ENCODE data around the gene CELF4. TPM values are rescaled to one million over a fixed set of nuclear protein-coding genes. Genes with fewer than 3 reads are reported as not detected.

CELF4 gene
- total RNA-seq, 2 experiments from 2014 or later, result not detected

GRCh38 chr18:37521510-37522465 lies 43.8 kb downstream of the CELF4 start:
- CTCF ChIA-PET, result no interaction called here
- H3K4me1 Mint-ChIP-seq, result no peaks in the 10 kb centered on the region
- no peaks in the 10 kb centered on the region for H3K36me3 Mint-ChIP-seq (ENCODE audit: low read depth)
- H3K4me3 Mint-ChIP-seq, result no peak overlapping the region
- H3K27me3 Mint-ChIP-seq, result peaks cover 27% of the 10 kb centered on the region
- DNase-seq, result no peak
- H3K27ac Mint-ChIP-seq, result no peak overlapping the region
- no peaks in the 10 kb centered on the region for H3K9me3 Mint-ChIP-seq
- POLR2A ChIA-PET, result no interaction called here

- CTCF ChIA-PET, result no interaction called here
- Mint-ChIP-seq H3K27ac (no peak overlapping the region), H3K4me1 (no peaks in the 10 kb centered on the region)
Measured at GRCh38 chr18:37520508-37520907, 45.1 kb downstream of the CELF4 start.

GRCh38 chr18:37519510-37520135 lies 46.0 kb downstream of the CELF4 start:
- Mint-ChIP-seq H3K9me3 (no peaks in the 10 kb centered on the region), H3K36me3 (ENCODE audit: low read depth) (no peaks in the 10 kb centered on the region), H3K4me1 (no peaks in the 10 kb centered on the region), H3K27me3 (peaks cover 10% of the 10 kb centered on the region), H3K4me3 (no peak overlapping the region), H3K27ac (no peak overlapping the region)
- POLR2A ChIA-PET, result no interaction called here
- CTCF ChIA-PET, result no interaction called here
- no peak for DNase-seq

More at GRCh38 chr18:37520508-37520907, 45.1 kb downstream of the CELF4 start:
- no peak overlapping the region for H3K4me3 Mint-ChIP-seq
- no peaks in the 10 kb centered on the region for H3K9me3 Mint-ChIP-seq
- no peaks in the 10 kb centered on the region for H3K36me3 Mint-ChIP-seq (ENCODE audit: low read depth)
- DNase-seq, result no peak
- POLR2A ChIA-PET, result no interaction called here
- peaks cover 18% of the 10 kb centered on the region for H3K27me3 Mint-ChIP-seq

GRCh38 chr18:37516361-37516853 lies 49.2 kb downstream of the CELF4 start:
- H3K27me3 Mint-ChIP-seq, result no peaks in the 10 kb centered on the region
- H3K9me3 Mint-ChIP-seq, result no peaks in the 10 kb centered on the region
- no peaks in the 10 kb centered on the region for H3K4me1 Mint-ChIP-seq
- ChIA-PET CTCF (interaction anchor here (1.0 kb wide), 1 partner anchor 16 kb away, joined by 3 read pairs; no protein-coding TSS in a partner anchor), POLR2A (no interaction called here)
- no peak for DNase-seq
- no peaks in the 10 kb centered on the region for H3K36me3 Mint-ChIP-seq (ENCODE audit: low read depth)
- H3K27ac Mint-ChIP-seq, result no peak overlapping the region
- H3K4me3 Mint-ChIP-seq, result no peak overlapping the region

GRCh38 chr18:37514953-37515352 lies 50.6 kb downstream of the CELF4 start:
- CTCF ChIA-PET, result no interaction called here
- Mint-ChIP-seq H3K27me3 (no peaks in the 10 kb centered on the region), H3K4me1 (no peaks in the 10 kb centered on the region), H3K36me3 (ENCODE audit: low read depth) (no peaks in the 10 kb centered on the region), H3K9me3 (no peaks in the 10 kb centered on the region), H3K27ac (no peak overlapping the region), H3K4me3 (no peak overlapping the region)
- no peak for DNase-seq
- POLR2A ChIA-PET, result no interaction called here

- no peak overlapping the region for H3K27ac Mint-ChIP-seq
- H3K9me3 Mint-ChIP-seq, result no peaks in the 10 kb centered on the region
- ChIA-PET POLR2A (no interaction called here), CTCF (no interaction called here)
- no peaks in the 10 kb centered on the region for H3K4me1 Mint-ChIP-seq
- H3K27me3 Mint-ChIP-seq, result no peaks in the 10 kb centered on the region
- no peak overlapping the region for H3K4me3 Mint-ChIP-seq
- no peak for DNase-seq
- no peaks in the 10 kb centered on the region for H3K36me3 Mint-ChIP-seq (ENCODE audit: low read depth)
Measured at GRCh38 chr18:37512400-37512799, 53.2 kb downstream of the CELF4 start.

- Mint-ChIP-seq H3K27ac (no peak overlapping the region), H3K9me3 (no peaks in the 10 kb centered on the region), H3K27me3 (no peaks in the 10 kb centered on the region), H3K36me3 (ENCODE audit: low read depth) (no peaks in the 10 kb centered on the region), H3K4me1 (no peaks in the 10 kb centered on the region), H3K4me3 (no peak overlapping the region)
- DNase-seq, result no peak
- POLR2A ChIA-PET, result no interaction called here
- CTCF ChIA-PET, result no interaction called here
Measured at GRCh38 chr18:37511721-37512298, 53.8 kb downstream of the CELF4 start.

- Mint-ChIP-seq H3K27me3 (no peaks in the 10 kb centered on the region), H3K4me1 (no peaks in the 10 kb centered on the region), H3K9me3 (no peaks in the 10 kb centered on the region), H3K4me3 (no peak overlapping the region), H3K27ac (no peak overlapping the region), H3K36me3 (ENCODE audit: low read depth) (no peaks in the 10 kb centered on the region)
- DNase-seq, result no peak
- CTCF ChIA-PET, result no interaction called here
- POLR2A ChIA-PET, result no interaction called here
Measured at GRCh38 chr18:37509600-37509999, 56.0 kb downstream of the CELF4 start.

GRCh38 chr18:37508207-37508606 lies 57.4 kb downstream of the CELF4 start:
- ChIA-PET POLR2A (no interaction called here), CTCF (no interaction called here)
- Mint-ChIP-seq H3K4me1 (no peaks in the 10 kb centered on the region), H3K27me3 (no peaks in the 10 kb centered on the region), H3K27ac (no peak overlapping the region), H3K4me3 (no peak overlapping the region), H3K9me3 (no peaks in the 10 kb centered on the region), H3K36me3 (ENCODE audit: low read depth) (no peaks in the 10 kb centered on the region)
- no peak for DNase-seq

GRCh38 chr18:37507239-37507638 lies 58.4 kb downstream of the CELF4 start:
- no peaks in the 10 kb centered on the region for H3K4me1 Mint-ChIP-seq
- no peak overlapping the region for H3K4me3 Mint-ChIP-seq
- POLR2A ChIA-PET, result no interaction called here
- CTCF ChIA-PET, result no interaction called here
- no peaks in the 10 kb centered on the region for H3K9me3 Mint-ChIP-seq
- no peak overlapping the region for H3K27ac Mint-ChIP-seq
- DNase-seq, result no peak
- no peaks in the 10 kb centered on the region for H3K36me3 Mint-ChIP-seq (ENCODE audit: low read depth)
- H3K27me3 Mint-ChIP-seq, result no peaks in the 10 kb centered on the region

- DNase-seq, result no peak
- Mint-ChIP-seq H3K4me3 (no peak overlapping the region), H3K27me3 (no peaks in the 10 kb centered on the region), H3K4me1 (no peaks in the 10 kb centered on the region), H3K36me3 (ENCODE audit: low read depth) (no peaks in the 10 kb centered on the region), H3K9me3 (no peaks in the 10 kb centered on the region), H3K27ac (no peak overlapping the region)
- POLR2A ChIA-PET, result no interaction called here
- CTCF ChIA-PET, result no interaction called here
Measured at GRCh38 chr18:37506001-37506400, 59.6 kb downstream of the CELF4 start.

GRCh38 chr18:37505321-37505720 lies 60.3 kb downstream of the CELF4 start:
- Mint-ChIP-seq H3K27me3 (no peaks in the 10 kb centered on the region), H3K36me3 (ENCODE audit: low read depth) (no peaks in the 10 kb centered on the region), H3K27ac (no peak overlapping the region), H3K9me3 (no peaks in the 10 kb centered on the region), H3K4me3 (no peak overlapping the region), H3K4me1 (no peaks in the 10 kb centered on the region)
- ChIA-PET POLR2A (no interaction called here), CTCF (no interaction called here)
- DNase-seq, result no peak

GRCh38 chr18:37502601-37503000 lies 63.0 kb downstream of the CELF4 start:
- POLR2A ChIA-PET, result no interaction called here

More at GRCh38 chr18:37502601-37503000, 63.0 kb downstream of the CELF4 start:
- no peaks in the 10 kb centered on the region for H3K4me1 Mint-ChIP-seq
- CTCF ChIA-PET, result no interaction called here
- H3K27me3 Mint-ChIP-seq, result no peaks in the 10 kb centered on the region
- no peak overlapping the region for H3K4me3 Mint-ChIP-seq
- no peak for DNase-seq
- H3K9me3 Mint-ChIP-seq, result no peaks in the 10 kb centered on the region
- no peak overlapping the region for H3K27ac Mint-ChIP-seq
- no peaks in the 10 kb centered on the region for H3K36me3 Mint-ChIP-seq (ENCODE audit: low read depth)

Data from activated CD4-positive, alpha-beta T cell treated with anti-CD3 and anti-CD28 coated beads, Interleukin-2, amount 10 ng/mL, durations not matched to agents 7 days and 5 days (primary cell).